ENCODE results near the gene NEDD9.

DNA sequence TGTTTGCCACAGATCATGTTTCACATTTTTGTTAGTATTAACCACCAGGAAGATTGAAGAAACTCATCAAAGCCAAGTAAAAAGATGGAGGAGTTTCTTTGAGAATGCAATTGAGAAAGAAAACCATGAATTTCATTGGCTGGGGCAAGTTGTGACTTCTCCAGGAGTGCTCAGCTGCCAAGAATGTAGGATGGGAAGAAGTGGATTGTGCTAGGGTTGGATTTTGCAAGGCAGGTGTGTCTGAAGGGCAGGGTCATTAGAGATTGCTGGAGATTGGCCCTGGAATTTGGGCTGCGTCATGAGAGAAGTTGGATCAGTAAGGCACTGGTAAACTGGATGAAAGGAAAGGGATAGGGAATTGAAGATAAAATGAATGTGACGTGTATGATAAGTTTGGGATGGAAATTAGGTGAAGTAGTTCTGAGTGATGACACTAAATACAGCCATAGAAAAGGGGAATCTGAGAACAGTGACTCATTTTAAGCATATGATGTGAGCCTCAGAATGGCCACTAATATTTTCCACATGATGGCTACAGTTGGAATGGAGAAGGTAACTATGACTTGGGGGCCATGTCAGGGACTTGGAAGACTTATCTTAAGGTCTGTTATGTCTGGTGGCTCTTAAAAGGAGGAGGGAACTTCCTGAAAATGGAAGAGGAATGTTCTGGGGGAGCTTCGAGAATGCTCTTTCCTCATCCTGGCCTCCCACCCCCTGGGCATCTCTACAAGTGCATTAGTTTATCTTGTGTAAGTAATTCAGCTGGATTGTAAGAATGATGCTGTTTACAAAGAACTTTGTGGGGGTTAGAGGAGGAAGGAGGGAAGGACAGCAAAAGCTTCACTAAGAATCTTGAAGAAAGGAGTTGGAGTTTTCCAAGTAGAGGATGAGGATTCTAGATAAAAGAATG is 93.2 kb downstream of the NEDD9 start:
- TF ChIP-seq CTCF (IDR thresholded peaks at IDR 0.05), result no peak
- no peak for TF ChIP-seq POLR2A (IDR thresholded peaks at IDR 0.05)

Data from esophagus squamous epithelium (tissue), 4 donors.